Stimulated activated CD4-positive, alpha-beta T cell treated with anti-CD3 and anti-CD28 coated beads, Interleukin-1b, Interleukin-23, amount 100 ng/mL, for 48 hours (primary cell): ENCODE measurements around the gene ACVR1C.
"Not testable (repeated sequence)": the region's sequence is repeated elsewhere in the genome, so short reads cannot be mapped to it uniquely, and the experiment has no call there.

Source experiments
- DNase-seq: peaks from one replicate; pipeline ENCODE4 v3.0.0-alpha.2; 2020

The ACVR1C gene

DNA sequence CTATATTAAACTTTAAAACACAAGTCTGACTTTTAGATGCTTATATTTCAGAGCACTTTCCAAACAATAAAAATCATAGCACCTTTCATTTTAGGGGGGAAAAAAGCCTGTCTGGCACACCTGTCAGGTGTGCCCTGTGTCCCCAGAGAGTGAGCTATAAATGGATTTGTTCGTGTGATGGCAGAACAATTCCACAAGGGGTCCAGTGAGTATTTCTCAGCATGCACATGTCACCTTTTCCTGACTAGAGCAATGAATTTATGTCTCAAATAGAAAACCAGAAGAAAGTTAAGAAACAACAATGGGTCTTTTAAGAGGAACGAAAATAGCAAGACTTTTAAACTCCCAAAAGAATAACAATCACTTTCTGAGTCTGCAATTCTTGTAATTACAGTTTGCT lies 55.9 kb downstream of the ACVR1C start:
- no peak for DNase-seq

GRCh38 chr2:157566623-157567022 lies 62.0 kb downstream of the ACVR1C start:
- DNase-seq, result not testable (repeated sequence)

DNA sequence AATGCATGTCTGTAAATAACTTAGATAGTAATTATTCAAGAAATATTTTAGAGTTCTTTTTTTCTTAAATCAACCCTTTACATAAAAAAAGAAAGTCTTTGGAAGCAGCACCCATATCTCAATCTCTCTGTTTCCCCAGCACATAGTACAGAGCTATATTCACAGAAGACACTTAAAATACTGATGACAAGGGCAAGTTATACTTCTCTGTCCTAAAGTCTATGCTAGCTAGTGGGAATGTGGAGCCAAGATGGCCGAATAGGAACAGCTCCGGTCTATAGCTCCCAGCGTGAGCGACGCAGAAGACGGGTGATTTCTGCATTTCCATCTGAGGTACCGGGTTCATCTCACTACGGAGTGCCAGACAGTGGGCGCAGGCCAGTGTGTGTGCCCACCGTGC lies 62.6 kb downstream of the ACVR1C start:
- not testable (repeated sequence) for DNase-seq

DNA sequence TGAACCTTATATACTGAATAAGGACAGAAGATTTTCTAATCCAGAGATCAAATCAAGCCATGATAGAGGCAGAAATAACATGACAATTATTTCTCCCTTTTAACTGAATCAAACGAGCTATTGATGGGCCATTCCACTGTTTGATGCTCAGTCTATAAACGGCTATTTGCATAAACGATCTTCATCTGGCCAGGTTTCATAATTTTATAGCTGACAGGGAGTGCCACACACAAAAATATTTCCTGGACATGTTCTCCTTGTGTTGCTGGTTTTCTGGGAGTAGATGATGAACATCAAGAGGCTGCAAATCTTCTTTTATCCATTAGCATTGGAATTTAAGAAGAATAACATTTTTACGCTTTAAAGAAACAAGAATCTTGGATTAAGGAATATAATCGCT lies 63.1 kb downstream of the ACVR1C start:
- no peak for DNase-seq

GRCh38 chr2:157559890-157560289 lies 68.8 kb downstream of the ACVR1C start:
- no peak for DNase-seq

DNA sequence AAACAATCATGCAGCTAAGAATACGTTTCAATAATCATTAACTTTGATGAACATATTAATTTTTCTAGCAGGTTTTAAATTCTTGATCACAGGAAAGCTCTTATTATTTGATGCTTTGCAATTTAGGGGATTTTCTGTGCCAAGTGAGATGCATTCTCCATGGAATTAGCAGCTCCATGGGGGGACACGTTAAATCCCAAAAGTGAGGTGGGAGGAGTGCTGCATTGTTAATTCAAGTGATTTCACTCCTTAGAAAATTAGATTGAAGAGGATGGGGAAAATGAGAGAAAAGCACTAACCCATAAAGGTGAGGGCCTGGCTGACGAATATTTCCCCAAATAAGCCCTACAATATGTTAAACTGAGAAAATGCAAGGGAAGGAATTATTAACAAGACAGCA lies 69.2 kb downstream of the ACVR1C start:
- no peak for DNase-seq

GRCh38 chr2:157559061-157559460 lies 69.6 kb downstream of the ACVR1C start:
- DNase-seq, result no peak

DNA sequence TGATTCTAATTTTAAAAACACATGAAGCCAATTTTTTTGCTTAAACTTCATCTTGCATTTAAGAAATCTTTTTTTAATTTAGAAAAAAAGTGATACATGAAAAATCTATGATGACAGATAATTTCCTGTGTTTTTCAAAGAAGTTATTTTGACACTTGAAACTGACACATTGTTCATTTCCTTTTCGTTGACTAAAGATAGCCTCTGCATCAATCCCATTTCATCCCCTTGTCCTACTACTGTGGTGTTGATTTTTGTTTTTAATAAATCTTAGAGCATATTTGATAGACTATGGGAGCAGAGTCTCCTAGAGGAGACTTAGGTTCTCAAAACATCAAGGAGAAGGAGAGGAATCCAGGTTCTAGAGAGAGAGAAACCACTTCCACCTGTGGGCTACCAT lies 70.9 kb downstream of the ACVR1C start:
- no peak for DNase-seq

DNA sequence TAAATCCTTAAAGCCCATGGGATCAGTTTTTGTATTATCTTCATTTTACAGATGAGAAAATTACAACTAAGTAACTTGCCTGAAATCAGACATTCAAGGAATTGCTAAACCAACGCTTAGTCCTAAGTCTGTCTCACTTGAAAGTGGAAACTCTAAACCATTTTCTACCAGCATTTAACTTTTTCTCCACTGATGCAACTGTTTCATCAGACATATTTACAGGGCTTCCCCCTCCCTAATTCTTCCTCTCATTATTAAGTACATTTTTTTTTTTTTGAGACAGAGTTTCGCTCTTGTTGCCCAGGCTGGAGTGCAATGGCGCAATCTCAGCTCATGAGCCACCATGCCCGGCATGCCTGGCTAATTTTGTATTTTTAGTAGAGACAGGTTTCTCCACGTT lies 88.6 kb downstream of the ACVR1C start:
- DNase-seq, result no peak

- no peak for DNase-seq
Observed at GRCh38 chr2:157538064-157538463, 90.6 kb downstream of the ACVR1C start.

DNA sequence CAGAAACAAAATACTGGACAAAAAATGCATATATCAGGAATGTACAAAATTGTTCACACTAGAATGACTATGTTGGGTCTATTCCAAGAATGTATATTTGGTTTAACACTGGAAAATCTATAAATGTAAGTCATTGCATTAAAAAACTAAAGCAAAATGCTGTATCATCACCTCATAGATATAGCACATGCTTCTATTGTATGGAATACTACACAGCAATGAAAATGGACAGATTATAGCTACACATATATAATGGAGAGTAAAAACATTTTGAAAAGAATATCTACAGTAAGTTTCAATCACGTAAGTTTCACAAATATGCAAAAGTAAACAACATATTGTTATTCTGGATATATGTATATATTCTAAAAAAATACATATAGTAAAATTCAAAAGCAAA lies 91.8 kb downstream of the ACVR1C start:
- no peak for DNase-seq

DNA sequence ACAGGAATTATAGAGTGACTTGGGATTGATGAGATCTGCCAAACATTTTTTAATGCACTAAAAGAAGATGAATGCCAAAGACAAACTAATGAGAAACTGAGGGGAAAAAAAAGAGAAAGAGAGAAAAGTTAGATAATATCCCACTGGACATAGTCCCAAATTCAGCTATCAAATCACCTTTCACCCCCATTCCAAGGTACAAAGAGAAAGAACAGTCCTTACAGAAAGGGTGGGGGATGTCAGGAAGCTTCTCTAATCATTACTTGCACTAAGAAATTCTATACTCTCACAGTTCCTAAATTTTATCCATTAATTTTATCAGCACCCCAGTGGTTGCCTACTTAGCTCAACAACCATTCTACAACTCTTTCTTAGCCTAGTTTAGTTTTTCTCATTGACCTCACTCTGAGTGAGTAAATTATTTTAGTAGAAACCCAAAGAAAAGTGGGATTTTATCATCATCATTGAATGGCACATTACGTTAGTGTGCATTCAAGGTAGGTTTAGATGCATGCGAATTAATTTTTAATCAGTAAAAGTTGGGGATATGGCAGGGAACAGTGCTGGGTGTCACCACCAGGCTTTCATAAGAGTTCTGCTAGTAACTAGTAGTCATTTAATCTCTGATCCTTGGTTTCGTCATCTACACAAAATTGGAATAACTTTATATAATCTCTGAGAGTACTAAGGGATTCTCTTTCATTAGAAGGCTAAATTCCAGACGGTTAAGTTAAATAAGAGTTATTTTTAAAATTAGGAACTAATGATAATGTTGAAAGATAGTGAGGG lies 99.5 kb downstream of the ACVR1C start:
- no peak for DNase-seq

- no peak for DNase-seq
Observed at GRCh38 chr2:157526070-157526469, 102.6 kb downstream of the ACVR1C start.

DNA sequence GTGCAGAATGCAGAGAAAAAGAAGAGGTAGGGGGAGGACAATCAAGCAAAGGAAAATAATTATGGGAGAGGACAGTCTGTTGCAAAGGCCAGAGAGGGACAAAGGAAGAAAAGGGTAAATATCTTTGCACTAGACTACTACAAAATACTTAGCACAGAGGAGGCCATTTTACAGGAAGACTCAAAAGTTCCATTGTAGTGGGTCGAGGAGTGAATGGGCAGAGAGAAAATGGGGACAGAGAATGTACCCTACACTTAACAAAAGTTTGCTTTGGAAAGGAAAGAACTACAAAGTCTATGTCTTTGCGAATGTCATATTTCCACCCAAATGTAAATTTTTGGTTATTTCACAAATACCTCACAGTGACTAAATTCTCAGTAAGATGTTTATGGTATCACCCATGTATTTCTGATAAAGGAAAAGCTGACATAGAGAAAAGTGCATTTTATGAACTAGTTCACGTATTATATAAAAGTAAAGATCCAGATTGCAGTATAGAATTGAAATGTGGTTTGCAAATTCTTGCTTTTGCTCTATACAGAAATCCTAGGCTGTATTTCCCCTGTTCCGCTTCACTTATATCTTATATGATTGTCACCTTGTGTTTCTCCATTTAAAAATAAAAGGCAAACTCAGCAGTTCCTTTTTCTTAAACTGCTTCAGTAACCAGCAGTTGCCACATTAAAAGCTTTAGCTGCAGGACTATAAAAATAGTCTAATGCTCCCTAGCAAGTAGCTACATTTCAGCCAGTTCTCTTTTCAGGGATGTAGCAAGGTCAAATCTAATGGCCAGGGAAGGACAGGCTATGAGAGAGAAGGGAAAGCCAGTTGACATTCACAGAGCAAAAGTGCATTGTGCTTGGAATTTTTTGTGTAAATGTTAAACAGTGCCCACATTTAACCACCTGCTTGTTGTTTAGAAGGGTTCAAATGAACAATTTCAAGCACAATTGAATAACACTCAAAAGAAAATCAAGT lies 105.1 kb downstream of the ACVR1C start:
- DNase-seq, result no peak

- DNase-seq, result not testable (repeated sequence)
Observed at GRCh38 chr2:157514966-157515365, 113.7 kb downstream of the ACVR1C start.

DNA sequence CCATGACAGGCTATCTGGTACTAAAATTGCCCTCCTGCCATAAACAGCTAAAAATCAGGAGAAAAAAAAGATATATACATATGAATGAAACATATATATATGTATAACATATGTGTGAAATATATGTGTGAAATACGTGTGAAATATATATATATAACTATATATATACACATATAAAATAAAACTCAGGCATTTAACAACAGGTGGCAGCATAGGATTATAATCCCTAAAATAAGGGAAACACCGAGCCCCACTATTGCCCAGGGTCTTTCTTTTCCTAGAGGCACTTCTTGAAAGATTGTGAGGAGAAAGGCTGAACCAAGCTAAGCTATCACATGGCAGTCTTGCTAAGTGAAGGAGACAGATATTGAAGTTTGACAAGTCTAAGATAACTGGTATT lies 118.9 kb downstream of the ACVR1C start:
- no peak for DNase-seq

DNA sequence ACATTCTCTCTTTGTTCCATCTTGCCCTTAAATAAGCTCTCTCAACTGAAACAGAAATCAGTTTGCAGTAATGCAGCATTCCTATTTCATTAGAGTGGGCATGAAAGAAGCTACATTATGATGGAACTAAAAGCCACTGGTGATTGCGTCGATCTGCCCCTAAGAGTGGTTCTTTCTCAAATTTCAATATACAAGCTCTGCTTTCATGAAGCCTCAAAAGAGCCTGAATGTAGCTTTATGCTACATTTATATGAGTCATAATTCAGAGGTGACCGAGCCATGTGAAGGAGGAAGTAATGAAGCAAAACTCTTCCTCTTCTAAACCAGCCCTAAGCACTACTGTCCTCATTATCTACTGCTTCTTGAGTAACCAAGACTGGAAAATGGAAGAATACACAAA lies 120.0 kb downstream of the ACVR1C start:
- DNase-seq, result no peak

DNA sequence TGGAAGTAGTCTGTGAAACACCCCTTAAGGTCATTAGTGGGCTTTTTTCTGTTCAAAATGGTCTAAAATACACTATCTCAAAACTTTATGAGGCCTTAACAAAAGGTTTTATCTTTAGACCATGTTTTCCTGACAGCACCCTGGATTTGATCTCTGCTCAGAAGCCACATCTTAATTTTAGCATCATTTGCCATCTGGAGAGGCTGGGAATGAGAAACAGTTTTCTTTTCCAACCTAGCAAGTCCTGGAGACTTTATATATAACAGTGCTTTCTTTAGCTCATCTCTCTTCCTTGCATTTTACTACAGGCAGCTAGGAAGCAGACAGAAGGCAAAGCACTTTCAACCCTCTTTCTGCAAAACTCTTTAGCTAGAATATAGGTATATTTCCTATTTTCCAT lies 122.1 kb downstream of the ACVR1C start:
- no peak for DNase-seq

- no peak for DNase-seq
Observed at GRCh38 chr2:157504623-157505022, 124.0 kb downstream of the ACVR1C start.

GRCh38 chr2:157501026-157501425 lies 127.6 kb downstream of the ACVR1C start:
- no peak for DNase-seq

DNA sequence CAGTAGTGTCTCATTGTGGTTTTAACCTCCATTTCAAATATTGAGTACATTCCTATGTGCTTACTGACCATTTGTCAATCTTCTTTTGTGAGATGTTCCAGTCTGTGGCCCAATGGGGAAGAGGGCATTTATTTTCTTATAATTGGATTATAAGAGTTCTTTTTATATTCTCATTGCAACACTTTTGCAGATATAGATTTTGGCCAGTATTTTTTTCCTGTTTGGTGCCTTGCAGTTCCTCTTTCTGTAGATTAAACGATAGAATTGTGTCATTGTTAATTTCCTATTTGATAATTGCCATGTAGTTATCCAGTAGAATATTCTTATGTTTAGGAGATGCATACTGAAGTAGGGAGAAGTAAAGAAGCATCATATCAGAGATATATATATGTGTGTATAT lies 128.3 kb downstream of the ACVR1C start:
- no peak for DNase-seq

- DNase-seq, result no peak
Observed at GRCh38 chr2:157498483-157498882, 130.2 kb downstream of the ACVR1C start.

DNA sequence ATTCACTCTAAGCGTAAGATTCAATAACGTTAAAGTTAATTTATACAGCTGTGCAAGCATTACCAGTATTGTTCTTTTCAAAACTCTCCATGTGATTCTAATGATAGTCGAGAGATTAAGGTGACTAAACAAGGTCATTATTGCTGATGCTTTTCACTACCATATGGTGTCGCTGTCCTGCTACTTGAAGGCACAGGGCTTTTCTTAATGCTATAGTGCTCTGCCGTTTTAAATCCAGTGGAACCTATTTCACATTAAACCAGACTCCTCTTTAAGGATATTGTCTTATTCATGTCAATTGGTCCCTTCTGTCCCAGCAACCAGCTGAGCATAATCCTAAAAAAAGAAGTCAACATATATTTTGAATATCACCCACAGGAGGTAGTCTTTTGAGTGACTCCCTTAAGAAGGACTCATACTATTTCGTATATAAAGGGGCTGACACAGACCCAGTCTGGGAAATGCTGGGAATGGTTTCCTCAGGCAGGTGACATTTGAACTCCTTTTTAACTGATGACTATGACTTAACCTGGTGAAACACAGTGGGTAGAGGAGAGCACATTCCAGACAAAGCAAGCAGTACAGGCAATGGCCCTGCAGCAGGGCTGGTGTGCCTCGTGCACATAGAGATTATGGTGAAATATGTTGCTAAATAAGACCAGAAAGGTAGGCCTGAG lies 130.9 kb downstream of the ACVR1C start:
- DNase-seq, result no peak
